Measurements from ENCODE around the gene KCNJ16. TPM values are rescaled to one million over a fixed set of nuclear protein-coding genes. Genes with fewer than 3 reads are reported as not detected.

The KCNJ16 gene
- total RNA-seq, 2 experiments from 2014 or later: not detected

GRCh38 chr17:70172449-70172848, 97.4 kb downstream of the KCNJ16 start:
- ATAC-seq (ENCODE audit: poor library complexity) (no peak), DNase-seq (no peak)
- H3K9me3 ChIP-seq (ENCODE audit: control insufficient read depth in 1 of 2, insufficient read depth in 1 of 2, low read length in 2 of 2): peaks cover 0 to 7% of the 10 kb centered on the region in 2 experiments
- ChIA-PET POLR2A (no interaction called here), CTCF (no interaction called here)
- Mint-ChIP-seq H3K4me1 (ENCODE audit: low read depth) (peaks cover 22% of the 10 kb centered on the region), H3K9me3 (no peaks in the 10 kb centered on the region), H3K36me3 (ENCODE audit: low read depth) (no peaks in the 10 kb centered on the region), H3K27me3 (peaks cover 58% of the 10 kb centered on the region), H3K27ac (no peak overlapping the region), H3K4me3 (no peak overlapping the region)
- H3K4me1 ChIP-seq (ENCODE audit: insufficient read depth, low read length): peaks cover 13% of the 10 kb centered on the region
- H3K27ac ChIP-seq (ENCODE audit: low read depth in 1 of 2, low read length in 2 of 2): no peak overlapping the region
- no peaks in the 10 kb centered on the region for H3K36me3 ChIP-seq (ENCODE audit: insufficient read depth, low read length)
- H3K27me3 ChIP-seq (ENCODE audit: control insufficient read depth in 1 of 2, insufficient read depth in 2 of 2, low read length in 2 of 2): peaks cover 22 to 40% of the 10 kb centered on the region in 2 experiments
- intact Hi-C loops (cut with DNase I, micrococcal nuclease): no loop called here
- no peak overlapping the region for H3K4me3 ChIP-seq (ENCODE audit: low read length)
- TF ChIP-seq CTCF (IDR thresholded peaks at IDR 0.05): no peak

- POLR2A ChIA-PET: no interaction called here
- no peak for TF ChIP-seq CTCF (IDR thresholded peaks at IDR 0.05)
Measured at GRCh38 chr17:70172923-70173322, 97.9 kb downstream of the KCNJ16 start.

GRCh38 chr17:70173681-70174080, 98.7 kb downstream of the KCNJ16 start:
- H3K4me1 Mint-ChIP-seq (ENCODE audit: low read depth): peaks cover 11% of the 10 kb centered on the region

More at GRCh38 chr17:70172923-70173322, 97.9 kb downstream of the KCNJ16 start:
- H3K4me1 ChIP-seq (ENCODE audit: insufficient read depth, low read length): peaks cover 13% of the 10 kb centered on the region
- no peak overlapping the region for H3K4me3 ChIP-seq (ENCODE audit: low read length)
- intact Hi-C loops (cut with DNase I, micrococcal nuclease): no loop called here
- Mint-ChIP-seq H3K9me3 (no peaks in the 10 kb centered on the region), H3K4me1 (ENCODE audit: low read depth) (peaks cover 19% of the 10 kb centered on the region), H3K27me3 (peaks cover 53% of the 10 kb centered on the region), H3K36me3 (ENCODE audit: low read depth) (no peaks in the 10 kb centered on the region), H3K4me3 (no peak overlapping the region), H3K27ac (no peak overlapping the region)
- peaks cover 19 to 36% of the 10 kb centered on the region in 2 experiments for H3K27me3 ChIP-seq (ENCODE audit: control insufficient read depth in 1 of 2, insufficient read depth in 2 of 2, low read length in 2 of 2)
- no peak overlapping the region for H3K27ac ChIP-seq (ENCODE audit: low read depth in 1 of 2, low read length in 2 of 2)
- peaks cover 0 to 7% of the 10 kb centered on the region in 2 experiments for H3K9me3 ChIP-seq (ENCODE audit: control insufficient read depth in 1 of 2, insufficient read depth in 1 of 2, low read length in 2 of 2)
- CTCF ChIA-PET: no interaction called here
- no peaks in the 10 kb centered on the region for H3K36me3 ChIP-seq (ENCODE audit: insufficient read depth, low read length)
- DNase-seq (no peak), ATAC-seq (ENCODE audit: poor library complexity) (no peak)

More at GRCh38 chr17:70173681-70174080, 98.7 kb downstream of the KCNJ16 start:
- H3K27ac Mint-ChIP-seq: no peak overlapping the region
- ChIA-PET POLR2A (no interaction called here), CTCF (no interaction called here)
- H3K4me1 ChIP-seq (ENCODE audit: insufficient read depth, low read length): peaks cover 11% of the 10 kb centered on the region
- H3K27ac ChIP-seq (ENCODE audit: low read depth in 1 of 2, low read length in 2 of 2): no peak overlapping the region
- H3K9me3 ChIP-seq (ENCODE audit: control insufficient read depth in 1 of 2, insufficient read depth in 1 of 2, low read length in 2 of 2): peaks cover 0 to 4% of the 10 kb centered on the region in 2 experiments
- no peaks in the 10 kb centered on the region for H3K36me3 Mint-ChIP-seq (ENCODE audit: low read depth)
- peaks cover 46% of the 10 kb centered on the region for H3K27me3 Mint-ChIP-seq
- no peaks in the 10 kb centered on the region for H3K36me3 ChIP-seq (ENCODE audit: insufficient read depth, low read length)
- ATAC-seq (ENCODE audit: poor library complexity) (no peak), DNase-seq (no peak)
- H3K4me3 ChIP-seq (ENCODE audit: low read length): no peak overlapping the region
- intact Hi-C loops (cut with DNase I, micrococcal nuclease): no loop called here
- H3K4me3 Mint-ChIP-seq: no peak overlapping the region
- no peaks in the 10 kb centered on the region for H3K9me3 Mint-ChIP-seq
- no peak for TF ChIP-seq CTCF (IDR thresholded peaks at IDR 0.05)
- H3K27me3 ChIP-seq (ENCODE audit: control insufficient read depth in 1 of 2, insufficient read depth in 2 of 2, low read length in 2 of 2): peaks cover 12 to 28% of the 10 kb centered on the region in 2 experiments

All from CD4-positive, alpha-beta T cell (primary cell).